Measurements from ENCODE around the gene SOX5.

SOX5 gene

GRCh38 chr12:23560611-23561010 lies 388.9 kb downstream of the SOX5 start:
- no peak for TF ChIP-seq CTCF (IDR thresholded peaks at IDR 0.05; ENCODE audit: low read depth, low read length)
- H3K4me3 ChIP-seq (ENCODE audit: low read depth, low read length) = no peak overlapping the region

- TF ChIP-seq CTCF (IDR thresholded peaks at IDR 0.05; ENCODE audit: low read depth, low read length) = no peak
Measured at GRCh38 chr12:23559268-23559753, 390.2 kb downstream of the SOX5 start.

GRCh38 chr12:23556661-23557060 lies 392.8 kb downstream of the SOX5 start:
- no peak overlapping the region for H3K4me3 ChIP-seq (ENCODE audit: low read depth, low read length)
- TF ChIP-seq CTCF (IDR thresholded peaks at IDR 0.05; ENCODE audit: low read depth, low read length) = no peak

More at GRCh38 chr12:23559268-23559753, 390.2 kb downstream of the SOX5 start:
- H3K4me3 ChIP-seq (ENCODE audit: low read depth, low read length) = no peak overlapping the region

GRCh38 chr12:23555825-23556207 lies 393.7 kb downstream of the SOX5 start:
- no peak overlapping the region for H3K4me3 ChIP-seq (ENCODE audit: low read depth, low read length)
- TF ChIP-seq CTCF (IDR thresholded peaks at IDR 0.05; ENCODE audit: low read depth, low read length) = no peak

GRCh38 chr12:23555180-23555824 lies 394.2 kb downstream of the SOX5 start:
- no peak for TF ChIP-seq CTCF (IDR thresholded peaks at IDR 0.05; ENCODE audit: low read depth, low read length)
- H3K4me3 ChIP-seq (ENCODE audit: low read depth, low read length) = no peak overlapping the region

- H3K4me3 ChIP-seq (ENCODE audit: low read depth, low read length) = no peak overlapping the region
- TF ChIP-seq CTCF (IDR thresholded peaks at IDR 0.05; ENCODE audit: low read depth, low read length) = no peak
Measured at GRCh38 chr12:23552417-23552816, 397.1 kb downstream of the SOX5 start.

GRCh38 chr12:23550753-23551152 lies 398.7 kb downstream of the SOX5 start:
- H3K4me3 ChIP-seq (ENCODE audit: low read depth, low read length) = no peak overlapping the region
- TF ChIP-seq CTCF (IDR thresholded peaks at IDR 0.05; ENCODE audit: low read depth, low read length) = no peak
